Smooth muscle cell (in vitro differentiated cells): ENCODE results near the gene TBCEL. TPM values are rescaled to one million over a fixed set of nuclear protein-coding genes. Genes with fewer than 3 reads are reported as not detected.

ENCODE experiments used
- DNase-seq: peaks from one replicate; lab custom pipeline; 2025; ENCODE audit not compliant: unreplicated experiment; lab: John Stamatoyannopoulos, UW
- H2AFZ ChIP-seq: fragments of 200-600 bp; sonication (generic); 2 replicates; pipeline ENCODE4 v1.6.0; 2016; ENCODE audit warnings: antibody characterized with exemption, low read depth, mild to moderate bottlenecking
- H3F3A ChIP-seq: fragments of 200-600 bp; sonication (generic); 2 replicates; pipeline ENCODE4 v1.6.0; 2017; ENCODE audit warnings: antibody characterized with exemption, low read depth
- H3K27ac ChIP-seq: fragments of 200-600 bp; sonication (generic); 2 replicates; pipeline ENCODE4 v1.5.1; 2016; ENCODE audit warnings: low read depth, mild to moderate bottlenecking
- H3K27me3 ChIP-seq: fragments of 200-600 bp; sonication (generic); 2 replicates; pipeline ENCODE4 v1.6.1; 2016; ENCODE audit warnings: low read depth, mild to moderate bottlenecking
- H3K36me3 ChIP-seq: fragments of 200-600 bp; sonication (generic); 2 replicates; pipeline ENCODE4 v1.5.1; 2016; ENCODE audit warnings: low read depth
- H3K4me1 ChIP-seq: fragments of 200-600 bp; sonication (generic); 2 replicates; pipeline ENCODE4 v1.5.1; 2016; ENCODE audit warnings: low read depth
- H3K4me2 ChIP-seq: fragments of 200-600 bp; sonication (generic); 2 replicates; pipeline ENCODE4 v1.6.0; 2016; ENCODE audit warnings: mild to moderate bottlenecking
- H3K4me3 ChIP-seq: fragments of 200-600 bp; sonication (generic); 2 replicates; pipeline ENCODE4 v1.5.1; 2016; ENCODE audit warnings: mild to moderate bottlenecking
- H3K79me2 ChIP-seq: fragments of 200-600 bp; sonication (generic); 2 replicates; pipeline ENCODE4 v1.6.0; 2016; ENCODE audit warnings: low read depth, mild to moderate bottlenecking
- H3K9ac ChIP-seq: fragments of 200-600 bp; sonication (generic); 2 replicates; pipeline ENCODE4 v1.6.0; 2016; ENCODE audit warnings: low read depth
- H3K9me3 ChIP-seq: fragments of 200-600 bp; sonication (generic); replicated peaks from 2 replicates; pipeline ENCODE4 v1.5.1; 2016; ENCODE audit warnings: low read depth
- H4K20me1 ChIP-seq: fragments of 200-600 bp; sonication (generic); 2 replicates; pipeline ENCODE4 v1.6.0; 2016; ENCODE audit warnings: low read depth
- WGBS: methylation state at CpG from one replicate; pipeline ENCODE4 v1.1.7; 2016; ENCODE audit warnings: low lambda C conversion rate; 5-methylcytosine and 5-hydroxymethylcytosine counted together
- polyA plus RNA-seq: library from polyadenylated mRNA; unstranded; fragments of >200 nt; fragmentation: Nextera tagmentation; extraction: Ambion mirVana; gene quantifications from 2 replicates; pipeline ENCODE4 v1.2.1, GENCODE V29; 2016
- total RNA-seq: library from RNA; depleted of rRNA; stranded (reverse); fragments of >200 nt; gene quantifications from 2 replicates; pipeline ENCODE4 v1.2.3, GENCODE V29; 2014
- TF ChIP-seq, protein P1 (sequence below): fragments of 200-600 bp; sonication (generic); IDR thresholded peaks from 2 replicates; pipeline ENCODE4 v1.5.1; 2017; ENCODE audit warnings: borderline replicate concordance, mild to moderate bottlenecking, antibody characterized with exemption; ENCODE audit not compliant: insufficient read depth, poor library complexity, severe bottlenecking

Gene TBCEL
- total and polyA plus RNA-seq, 2 experiments from 2014 or later, result 9.6 to 16.0 TPM

DNA sequence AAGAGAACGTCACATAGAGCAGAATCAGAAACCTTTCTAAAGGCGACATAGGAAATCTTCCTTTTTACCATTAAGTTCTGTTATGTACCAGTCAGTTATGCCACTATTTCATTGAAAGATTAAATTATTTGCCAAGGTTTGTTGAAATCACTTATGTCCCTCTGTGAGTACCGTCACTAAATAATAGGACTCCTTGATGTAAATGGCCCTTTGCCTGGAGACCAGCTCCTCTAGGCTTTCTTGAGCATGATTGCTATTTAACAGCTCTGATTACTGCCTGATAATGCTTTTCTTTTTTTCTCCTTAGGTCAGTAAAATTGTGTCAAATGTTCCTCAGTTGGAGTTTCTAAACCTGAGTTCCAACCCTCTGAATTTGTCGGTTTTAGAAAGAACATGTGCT lies 29.3 kb downstream of the TBCEL start:
- H3K27me3 ChIP-seq, result no peaks in the 10 kb centered on the region
- no peak for DNase-seq
- H3F3A ChIP-seq, result no peaks in the 10 kb centered on the region
- H3K36me3 ChIP-seq, result peaks cover 24% of the 10 kb centered on the region
- no peak overlapping the region for H3K27ac ChIP-seq
- H3K4me1 ChIP-seq, result no peaks in the 10 kb centered on the region
- no peak overlapping the region for H2AFZ ChIP-seq
- TF ChIP-seq, protein P1, sequence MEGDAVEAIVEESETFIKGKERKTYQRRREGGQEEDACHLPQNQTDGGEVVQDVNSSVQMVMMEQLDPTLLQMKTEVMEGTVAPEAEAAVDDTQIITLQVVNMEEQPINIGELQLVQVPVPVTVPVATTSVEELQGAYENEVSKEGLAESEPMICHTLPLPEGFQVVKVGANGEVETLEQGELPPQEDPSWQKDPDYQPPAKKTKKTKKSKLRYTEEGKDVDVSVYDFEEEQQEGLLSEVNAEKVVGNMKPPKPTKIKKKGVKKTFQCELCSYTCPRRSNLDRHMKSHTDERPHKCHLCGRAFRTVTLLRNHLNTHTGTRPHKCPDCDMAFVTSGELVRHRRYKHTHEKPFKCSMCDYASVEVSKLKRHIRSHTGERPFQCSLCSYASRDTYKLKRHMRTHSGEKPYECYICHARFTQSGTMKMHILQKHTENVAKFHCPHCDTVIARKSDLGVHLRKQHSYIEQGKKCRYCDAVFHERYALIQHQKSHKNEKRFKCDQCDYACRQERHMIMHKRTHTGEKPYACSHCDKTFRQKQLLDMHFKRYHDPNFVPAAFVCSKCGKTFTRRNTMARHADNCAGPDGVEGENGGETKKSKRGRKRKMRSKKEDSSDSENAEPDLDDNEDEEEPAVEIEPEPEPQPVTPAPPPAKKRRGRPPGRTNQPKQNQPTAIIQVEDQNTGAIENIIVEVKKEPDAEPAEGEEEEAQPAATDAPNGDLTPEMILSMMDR, result no peak
- H3K9ac ChIP-seq, result no peak overlapping the region
- WGBS, result 92% methylated on average over 4 of the region's 4 CpGs
- H3K4me3 ChIP-seq, result no peak overlapping the region
- no peaks in the 10 kb centered on the region for H4K20me1 ChIP-seq
- no peak overlapping the region for H3K4me2 ChIP-seq
- no peaks in the 10 kb centered on the region for H3K79me2 ChIP-seq
- no peaks in the 10 kb centered on the region for H3K9me3 ChIP-seq

DNA sequence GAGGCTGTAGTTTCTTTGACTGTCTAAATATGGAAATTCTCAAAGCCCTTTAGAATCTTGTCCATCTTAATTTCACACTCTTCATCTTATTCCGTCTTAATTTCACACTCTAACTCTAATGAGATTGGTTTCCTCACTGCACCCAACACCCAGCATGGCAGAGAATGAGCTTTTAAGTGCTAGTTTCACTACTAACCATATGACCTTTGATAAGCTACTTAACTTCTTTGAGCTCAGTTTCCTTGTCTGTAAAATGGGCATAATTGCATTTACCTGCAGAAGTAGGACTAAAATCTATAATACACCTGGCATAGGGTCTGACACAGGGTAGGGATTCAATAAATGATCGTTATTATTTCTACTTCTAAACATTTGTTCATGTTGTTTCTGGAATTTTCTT lies 30.4 kb downstream of the TBCEL start:
- Histone ChIP-seq H4K20me1 (no peaks in the 10 kb centered on the region), H3K9ac (no peak overlapping the region), H3K4me2 (no peak overlapping the region), H3K4me1 (no peaks in the 10 kb centered on the region), H3K9me3 (no peaks in the 10 kb centered on the region), H3K27me3 (no peaks in the 10 kb centered on the region), H2AFZ (no peak overlapping the region), H3K27ac (no peak overlapping the region), H3K79me2 (no peaks in the 10 kb centered on the region), H3F3A (no peaks in the 10 kb centered on the region), H3K4me3 (no peak overlapping the region), H3K36me3 (peaks cover 24% of the 10 kb centered on the region)
- TF ChIP-seq, protein P1, result no peak
- no peak for DNase-seq
- 94% methylated on average over 2 of the region's 2 CpGs for WGBS

DNA sequence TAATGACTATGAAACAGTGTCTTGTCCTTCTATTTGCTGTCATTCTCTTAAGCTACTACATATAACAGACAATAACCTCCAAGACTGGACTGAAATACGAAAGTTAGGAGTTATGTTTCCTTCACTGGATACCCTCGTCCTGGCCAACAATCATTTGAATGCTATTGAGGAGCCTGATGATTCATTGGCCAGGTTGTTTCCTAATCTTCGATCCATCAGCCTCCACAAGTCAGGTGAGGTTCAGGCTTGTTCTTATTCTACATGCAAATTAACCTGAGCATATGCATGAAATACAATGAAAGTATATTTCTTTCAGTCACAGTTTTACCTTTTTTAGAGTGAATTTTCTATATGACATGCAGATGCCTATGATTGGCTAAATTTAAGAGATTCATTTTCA lies 31.2 kb downstream of the TBCEL start:
- no peaks in the 10 kb centered on the region for H3F3A ChIP-seq
- H3K4me1 ChIP-seq, result no peaks in the 10 kb centered on the region
- no peaks in the 10 kb centered on the region for H3K9me3 ChIP-seq
- TF ChIP-seq, protein P1, result no peak
- no peak overlapping the region for H3K4me3 ChIP-seq
- no peak overlapping the region for H3K9ac ChIP-seq
- no peak overlapping the region for H2AFZ ChIP-seq
- no peaks in the 10 kb centered on the region for H3K27me3 ChIP-seq
- H3K27ac ChIP-seq, result no peak overlapping the region
- no peaks in the 10 kb centered on the region for H4K20me1 ChIP-seq
- H3K79me2 ChIP-seq, result no peaks in the 10 kb centered on the region
- no peak overlapping the region for H3K4me2 ChIP-seq
- H3K36me3 ChIP-seq, result peaks cover 24% of the 10 kb centered on the region
- 94% methylated on average over 3 of the region's 3 CpGs for WGBS
- DNase-seq, result no peak

DNA sequence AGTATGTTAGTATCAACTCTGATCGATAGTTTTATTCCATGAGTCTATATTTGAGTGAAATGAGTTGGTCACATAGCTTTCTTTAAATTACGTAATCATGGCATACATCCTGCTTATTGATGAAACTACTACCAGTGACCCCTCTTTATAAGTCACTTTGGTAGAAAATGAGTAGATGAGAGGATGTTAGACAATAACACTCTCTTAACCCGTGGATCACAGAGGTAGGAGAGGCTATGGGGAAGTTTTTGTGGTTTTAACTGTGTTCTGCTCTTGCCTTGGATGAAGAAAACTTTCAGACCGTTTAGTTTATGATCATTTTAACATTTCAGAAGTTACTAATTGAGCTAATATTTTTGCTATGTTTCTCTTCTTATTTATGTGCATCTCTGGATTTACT lies 34.0 kb downstream of the TBCEL start:
- Histone ChIP-seq H3K4me3 (no peak overlapping the region), H3K4me1 (no peaks in the 10 kb centered on the region), H2AFZ (no peak overlapping the region), H3K36me3 (peaks cover 24% of the 10 kb centered on the region), H4K20me1 (no peaks in the 10 kb centered on the region), H3K9me3 (no peaks in the 10 kb centered on the region), H3K27ac (no peak overlapping the region), H3K4me2 (no peak overlapping the region), H3K27me3 (no peaks in the 10 kb centered on the region), H3K79me2 (no peaks in the 10 kb centered on the region), H3K9ac (no peak overlapping the region), H3F3A (no peaks in the 10 kb centered on the region)
- TF ChIP-seq, protein P1, result no peak
- DNase-seq, result no peak
- WGBS, result 94% methylated on average over 4 of the region's 4 CpGs
